RPMI7951 (cell line): Measurements from ENCODE around the gene ZNF526. TPM values are rescaled to one million over a fixed set of nuclear protein-coding genes. Genes with fewer than 3 reads are reported as not detected.

Experiments
- total RNA-seq: library from RNA; depleted of rRNA; stranded (reverse); fragments of >200 nt; shearing (Covaris generic); gene quantifications from 2 replicates; pipeline ENCODE4 v1.2.3, GENCODE V29; 2014; rRNA removed

Gene ZNF526
- total RNA-seq, 1 experiment from 2014 or later: 7.2 TPM

Other genes with a start within 250 kb of the ZNF526 start
- gene ATP1A3, start 226.1 kb upstream of the ZNF526 start, total RNA-seq: under 0.01 and 0.10 TPM in 2 replicates
- not detected in 2 replicates for gene GRIK5, start 150.1 kb upstream of the ZNF526 start, total RNA-seq
- 18.1 and 20.6 TPM in 2 replicates for gene ZNF574, start 144.1 kb upstream of the ZNF526 start, total RNA-seq
- gene POU2F2, start 87.9 kb upstream of the ZNF526 start, total RNA-seq: 2.0 and 2.4 TPM in 2 replicates
- gene DEDD2, start 2.6 kb upstream of the ZNF526 start, total RNA-seq: 13.8 and 14.4 TPM in 2 replicates
- 26.7 and 30.2 TPM in 2 replicates for gene GSK3A, start 22.3 kb downstream of the ZNF526 start, total RNA-seq
- 31.6 and 40.1 TPM in 2 replicates for gene ERF, start 34.8 kb downstream of the ZNF526 start, total RNA-seq
- 12.9 and 14.6 TPM in 2 replicates for gene CIC, start 48.9 kb downstream of the ZNF526 start, total RNA-seq
- gene PRR19, start 81.8 kb downstream of the ZNF526 start, total RNA-seq: 1.8 and 2.9 TPM in 2 replicates
- gene PAFAH1B3, start 82.3 kb downstream of the ZNF526 start, total RNA-seq: 108 and 147 TPM in 2 replicates
- 0.68 and 1.2 TPM in 2 replicates for gene TMEM145, start 93.0 kb downstream of the ZNF526 start, total RNA-seq
- gene MEGF8, start 105.3 kb downstream of the ZNF526 start, total RNA-seq: 9.4 and 12.9 TPM in 2 replicates
- 1.1 TPM in 1 of 2 replicates, not detected in the other for gene CNFN, start 170.0 kb downstream of the ZNF526 start, total RNA-seq
- 10.1 and 13.2 TPM in 2 replicates for gene LIPE, start 207.1 kb downstream of the ZNF526 start, total RNA-seq
- not detected in 2 replicates for gene CXCL17, start 222.6 kb downstream of the ZNF526 start, total RNA-seq